Right lobe of liver (tissue), 4 donors: ENCODE data around the gene MAST4.

Experiments used
- POLR2A ChIP-seq: fragments of 450-650 bp; IDR thresholded peaks from one replicate; pipeline ENCODE4 v1.6.1; 2017; ENCODE audit warnings: antibody characterized with exemption, mild to moderate bottlenecking
- TF ChIP-seq, protein P1 (sequence below), 4 donors: fragments of 200-600 bp in 3 of 4; fragments of 450-650 bp in 1 of 4; IDR thresholded peaks; one replicate each; pipeline versions ENCODE4 v1.5.1 to v1.8.0; 2016 to 2022; ENCODE audit warnings: antibody characterized with exemption in 4 of 4, mild to moderate bottlenecking in 2 of 4
- donor health status: DM: no; HTN: no; CAD: no.
- donor health status: DM: no; HTN: no; CAD: no.
- donor health status: DM: no; HTN: yes; CAD: no.

DNA sequence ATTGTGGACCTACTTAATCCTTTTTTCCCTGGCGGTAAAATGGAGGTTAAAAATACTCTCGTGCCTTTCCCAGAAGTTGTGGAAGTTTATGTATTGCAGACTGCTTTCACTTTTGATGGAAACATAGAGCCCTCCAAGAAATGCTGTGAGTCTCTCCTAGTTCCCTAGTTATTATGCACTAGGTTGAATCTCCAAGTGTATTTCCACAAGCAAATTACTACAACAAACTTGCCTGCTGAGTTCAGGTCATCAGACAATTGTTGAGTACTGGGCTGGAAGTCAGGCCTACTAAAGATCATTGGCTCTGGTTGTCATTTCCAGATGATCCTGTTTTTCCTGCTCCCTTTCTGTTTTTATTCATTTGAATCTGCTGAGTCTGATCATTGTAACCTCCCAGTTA is 496.3 kb downstream of the MAST4 start:
- TF ChIP-seq, protein P1, sequence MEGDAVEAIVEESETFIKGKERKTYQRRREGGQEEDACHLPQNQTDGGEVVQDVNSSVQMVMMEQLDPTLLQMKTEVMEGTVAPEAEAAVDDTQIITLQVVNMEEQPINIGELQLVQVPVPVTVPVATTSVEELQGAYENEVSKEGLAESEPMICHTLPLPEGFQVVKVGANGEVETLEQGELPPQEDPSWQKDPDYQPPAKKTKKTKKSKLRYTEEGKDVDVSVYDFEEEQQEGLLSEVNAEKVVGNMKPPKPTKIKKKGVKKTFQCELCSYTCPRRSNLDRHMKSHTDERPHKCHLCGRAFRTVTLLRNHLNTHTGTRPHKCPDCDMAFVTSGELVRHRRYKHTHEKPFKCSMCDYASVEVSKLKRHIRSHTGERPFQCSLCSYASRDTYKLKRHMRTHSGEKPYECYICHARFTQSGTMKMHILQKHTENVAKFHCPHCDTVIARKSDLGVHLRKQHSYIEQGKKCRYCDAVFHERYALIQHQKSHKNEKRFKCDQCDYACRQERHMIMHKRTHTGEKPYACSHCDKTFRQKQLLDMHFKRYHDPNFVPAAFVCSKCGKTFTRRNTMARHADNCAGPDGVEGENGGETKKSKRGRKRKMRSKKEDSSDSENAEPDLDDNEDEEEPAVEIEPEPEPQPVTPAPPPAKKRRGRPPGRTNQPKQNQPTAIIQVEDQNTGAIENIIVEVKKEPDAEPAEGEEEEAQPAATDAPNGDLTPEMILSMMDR (IDR thresholded peaks at IDR 0.05): no peak
- TF ChIP-seq POLR2A: no peak
